ENCODE data around the gene NOSIP. TPM values are rescaled to one million over a fixed set of nuclear protein-coding genes. Genes with fewer than 3 reads are reported as not detected.

Gene NOSIP
- total and polyA plus RNA-seq, 2 of the 4 experiments (the other 2 are of a cell fraction): 118 to 138 TPM

- Histone ChIP-seq H3K23ac (ENCODE audit: low read depth, low read length) (no peak overlapping the region), H4K20me1 (ENCODE audit: insufficient read depth, low read length) (peaks cover 39% of the 10 kb centered on the region), H3K4me3 (ENCODE audit: insufficient read depth, low read depth, low read length) (no peak overlapping the region), H3K9ac (ENCODE audit: low read depth, low read length) (no peak overlapping the region), H3K56ac (ENCODE audit: extremely low read depth, insufficient read depth, low read length) (no peak overlapping the region), H3K9me1 (ENCODE audit: insufficient read depth, low read length) (no peaks in the 10 kb centered on the region), H2BK120ac (ENCODE audit: low read depth, low read length) (no peak overlapping the region), H3K36me3 (ENCODE audit: control insufficient read depth, insufficient read depth, low read length) (peaks cover 40% of the 10 kb centered on the region), H3K4me1 (ENCODE audit: control insufficient read depth, insufficient read depth, low read length) (peaks cover 7% of the 10 kb centered on the region; the same call in 1 of the 2 replicates), H3K18ac (ENCODE audit: low read depth, low read length) (no peak overlapping the region), H2AK5ac (ENCODE audit: low read depth, low read length) (no peak overlapping the region), H4K91ac (ENCODE audit: insufficient read depth, low read depth, low read length) (no peak overlapping the region), H2BK20ac (ENCODE audit: low read depth, low read length) (no peak overlapping the region), H3K4ac (ENCODE audit: low read depth, low read length) (no peak overlapping the region), H2AFZ (replicated peaks; ENCODE audit: low read length, poor library complexity) (no peak overlapping the region), H4K5ac (ENCODE audit: low read depth, low read length) (no peak overlapping the region), H3K14ac (replicated peaks; ENCODE audit: low read depth, low read length) (no peak overlapping the region), H2AK9ac (replicated peaks; ENCODE audit: low read depth, low read length, poor library complexity) (no peak overlapping the region), H2BK5ac (ENCODE audit: low read depth, low read length, poor library complexity, severe bottlenecking) (no peak overlapping the region), H3K4me2 (ENCODE audit: low read depth, low read length) (no peak overlapping the region), H3K27me3 (ENCODE audit: control insufficient read depth, insufficient read depth, low read length) (no peaks in the 10 kb centered on the region), H3K79me1 (ENCODE audit: low read depth in 1 of 2, low read length in 2 of 2) (peaks cover 12 to 38% of the 10 kb centered on the region in 2 experiments), H3K9me3 (ENCODE audit: control insufficient read depth, insufficient read depth, low read length) (no peaks in the 10 kb centered on the region), H4K8ac (ENCODE audit: low read depth in 2 of 2, low read length in 2 of 2) (no peak overlapping the region), H3K27ac (ENCODE audit: insufficient read depth, low read length) (no peak overlapping the region), H2BK15ac (ENCODE audit: low read depth, low read length) (no peak overlapping the region)
- intact Hi-C loops (cut with micrococcal nuclease) (loop anchor here (5.0 kb wide), 1 partner anchor 83 kb away; the partner anchor contains the start of gene PRMT1), in situ Hi-C loops (cut with MboI; ENCODE audit: low sequenced_read_pairs) (no loop called here), dilution Hi-C loops (cut with HindIII; ENCODE audit: low sequenced_read_pairs, unreplicated experiment) (no loop called here)
- ATAC-seq (ENCODE audit: low read depth): no peak
- POLR2A ChIA-PET (ENCODE audit: unreplicated experiment): no interaction called here
- BruUV-seq (replicated peaks): no TSS peak
- CTCF ChIA-PET: no interaction called here
- WGBS, 2 experiments (ENCODE audit: extremely low coverage in 2 of 2, insufficient read length in 1 of 2): 96% methylated on average over 21 of the region's 35 CpGs; no CpG with 5 or more reads in 1 of the 2 experiments
- DNase-seq: no peak
- no peak for TF ChIP-seq POLR2A (IDR thresholded peaks at IDR 0.05; ENCODE audit: low read depth, low read length)
- TF ChIP-seq USF2 (IDR thresholded peaks at IDR 0.05; ENCODE audit: low read depth, low read length): no peak
- no peak for TF ChIP-seq ELK1 (IDR thresholded peaks at IDR 0.05; ENCODE audit: borderline replicate concordance, low read depth, low read length)
- no peak for TF ChIP-seq BHLHE40 (IDR thresholded peaks at IDR 0.05; ENCODE audit: low read depth, low read length)
- TF ChIP-seq NFE2L2 (IDR thresholded peaks at IDR 0.05; ENCODE audit: low read depth, low read length): no peak
- TF ChIP-seq MXI1 (IDR thresholded peaks at IDR 0.05; ENCODE audit: borderline replicate concordance, low read depth, low read length): no peak
- no peak for TF ChIP-seq CEBPB (IDR thresholded peaks at IDR 0.05; ENCODE audit: low read depth, low read length)
- TF ChIP-seq RFX5 (IDR thresholded peaks at IDR 0.05; ENCODE audit: low read depth, low read length): no peak
- TF ChIP-seq RCOR1 (IDR thresholded peaks at IDR 0.05; ENCODE audit: insufficient replicate concordance, low read length): no peak
- TF ChIP-seq MAFK (IDR thresholded peaks at IDR 0.05; ENCODE audit: low read depth, low read length): no peak
- no peak for TF ChIP-seq CHD1 (IDR thresholded peaks at IDR 0.05; ENCODE audit: low read depth, low read length)
- no peak for TF ChIP-seq RAD21 (IDR thresholded peaks at IDR 0.05; ENCODE audit: low read length)
- no peak for TF ChIP-seq MAZ (IDR thresholded peaks at IDR 0.05; ENCODE audit: borderline replicate concordance, low read depth, low read length)
- no peak for TF ChIP-seq FOS (IDR thresholded peaks at IDR 0.05; ENCODE audit: low read depth, low read length)
- TF ChIP-seq CTCF (conservative IDR thresholded peaks at IDR 0.05; ENCODE audit: low read depth, low read length): no peak
These were observed 14.0 kb upstream of the NOSIP start for GRCh38 chr19:49594157-49594992.

Measured in IMR-90 (cell line).